Dendritic cell treated with granulocyte-macrophage colony-stimulating factor and Interleukin-4, amounts not matched to agents 40 ng/mL and 50 ng/mL, for 4 days (primary cell): Measurements from ENCODE around the gene SDR42E1.

ENCODE experiments used
- H3K27ac Mint-ChIP-seq: one replicate; pipeline ENCODE4 v1.8.0; 2022; ENCODE audit warnings: mild to moderate bottlenecking, mixed read lengths
- H3K27me3 Mint-ChIP-seq: one replicate; pipeline ENCODE4 v1.8.0; 2022; ENCODE audit warnings: mild to moderate bottlenecking, mixed read lengths
- H3K36me3 Mint-ChIP-seq: one replicate; pipeline ENCODE4 v1.8.0; 2022; ENCODE audit warnings: low read depth, mixed read lengths
- H3K4me1 Mint-ChIP-seq: one replicate; pipeline ENCODE4 v1.8.0; 2022; ENCODE audit warnings: low read depth, mixed read lengths
- H3K4me3 Mint-ChIP-seq: one replicate; pipeline ENCODE4 v1.8.0; 2022; ENCODE audit warnings: mild to moderate bottlenecking, moderate library complexity, mixed read lengths
- H3K9me3 Mint-ChIP-seq: one replicate; pipeline ENCODE4 v1.8.0; 2022; ENCODE audit warnings: mixed read lengths
- intact Hi-C: fragments of 100-400 bp; cut with micrococcal nuclease; formaldehyde crosslinking; loops from one replicate; pipeline ENCODE4 v1.15.0; 2022

The SDR42E1 gene

GRCh38 chr16:81967358-81967757 lies 43.9 kb downstream of the SDR42E1 start:
- Mint-ChIP-seq H3K9me3 (peaks cover 29% of the 10 kb centered on the region), H3K27ac (no peak overlapping the region), H3K27me3 (no peaks in the 10 kb centered on the region), H3K4me1 (no peaks in the 10 kb centered on the region), H3K36me3 (no peaks in the 10 kb centered on the region), H3K4me3 (no peak overlapping the region)
- intact Hi-C loops = no loop called here

GRCh38 chr16:81964808-81965207 lies 46.5 kb downstream of the SDR42E1 start:
- no peaks in the 10 kb centered on the region for H3K27me3 Mint-ChIP-seq
- H3K27ac Mint-ChIP-seq = no peak overlapping the region
- H3K36me3 Mint-ChIP-seq = peaks cover 18% of the 10 kb centered on the region
- peaks cover 8% of the 10 kb centered on the region for H3K9me3 Mint-ChIP-seq
- no peak overlapping the region for H3K4me3 Mint-ChIP-seq
- no peaks in the 10 kb centered on the region for H3K4me1 Mint-ChIP-seq
- intact Hi-C loops = no loop called here

GRCh38 chr16:81956213-81956948 lies 54.9 kb downstream of the SDR42E1 start:
- Mint-ChIP-seq H3K4me3 (no peak overlapping the region), H3K36me3 (peaks cover 95% of the 10 kb centered on the region)

GRCh38 chr16:81951564-81951963 lies 59.7 kb downstream of the SDR42E1 start:
- H3K9me3 Mint-ChIP-seq = peaks cover 34% of the 10 kb centered on the region
- H3K27ac Mint-ChIP-seq = no peak overlapping the region
- H3K27me3 Mint-ChIP-seq = no peaks in the 10 kb centered on the region
- H3K4me1 Mint-ChIP-seq = peaks cover 13% of the 10 kb centered on the region
- intact Hi-C loops = no loop called here
- peaks cover 98% of the 10 kb centered on the region for H3K36me3 Mint-ChIP-seq
- H3K4me3 Mint-ChIP-seq = no peak overlapping the region

More at GRCh38 chr16:81956213-81956948, 54.9 kb downstream of the SDR42E1 start:
- H3K4me1 Mint-ChIP-seq = peaks cover 15% of the 10 kb centered on the region
- H3K9me3 Mint-ChIP-seq = peaks cover under 1% of the 10 kb centered on the region
- H3K27me3 Mint-ChIP-seq = no peaks in the 10 kb centered on the region
- intact Hi-C loops = no loop called here
- peak overlapping the region; percentile 33 for H3K27ac Mint-ChIP-seq

GRCh38 chr16:81946206-81946605 lies 65.1 kb downstream of the SDR42E1 start:
- Mint-ChIP-seq H3K4me1 (peaks cover 1% of the 10 kb centered on the region), H3K4me3 (no peak overlapping the region), H3K36me3 (peaks cover 98% of the 10 kb centered on the region), H3K9me3 (peaks cover 32% of the 10 kb centered on the region), H3K27ac (no peak overlapping the region), H3K27me3 (no peaks in the 10 kb centered on the region)
- intact Hi-C loops = no loop called here

GRCh38 chr16:81945665-81946064 lies 65.6 kb downstream of the SDR42E1 start:
- H3K9me3 Mint-ChIP-seq = peaks cover 27% of the 10 kb centered on the region
- peaks cover 6% of the 10 kb centered on the region for H3K4me1 Mint-ChIP-seq
- H3K4me3 Mint-ChIP-seq = no peak overlapping the region
- H3K27me3 Mint-ChIP-seq = no peaks in the 10 kb centered on the region
- peaks cover 98% of the 10 kb centered on the region for H3K36me3 Mint-ChIP-seq
- no peak overlapping the region for H3K27ac Mint-ChIP-seq
- intact Hi-C loops = no loop called here

GRCh38 chr16:81942007-81942601 lies 69.2 kb downstream of the SDR42E1 start:
- Mint-ChIP-seq H3K4me3 (no peak overlapping the region), H3K9me3 (no peaks in the 10 kb centered on the region), H3K27ac (no peak overlapping the region), H3K27me3 (no peaks in the 10 kb centered on the region), H3K36me3 (peaks cover 98% of the 10 kb centered on the region), H3K4me1 (peaks cover 8% of the 10 kb centered on the region)
- intact Hi-C loops = no loop called here

- Mint-ChIP-seq H3K4me3 (no peak overlapping the region), H3K36me3 (peaks cover 98% of the 10 kb centered on the region), H3K4me1 (peaks cover 8% of the 10 kb centered on the region), H3K27me3 (no peaks in the 10 kb centered on the region), H3K9me3 (no peaks in the 10 kb centered on the region), H3K27ac (no peak overlapping the region)
- intact Hi-C loops = no loop called here
Observed at GRCh38 chr16:81940781-81941560, 70.3 kb downstream of the SDR42E1 start.

GRCh38 chr16:81939164-81940056 lies 71.9 kb downstream of the SDR42E1 start:
- Mint-ChIP-seq H3K4me1 (peaks cover 8% of the 10 kb centered on the region), H3K27ac (no peak overlapping the region), H3K4me3 (no peak overlapping the region), H3K27me3 (no peaks in the 10 kb centered on the region), H3K9me3 (no peaks in the 10 kb centered on the region), H3K36me3 (peaks cover 98% of the 10 kb centered on the region)
- intact Hi-C loops = no loop called here
